CD4-positive, alpha-beta T cell treated with Interleukin-6 for 4 hours (primary cell): ENCODE data around the gene VPS45.
"Not testable (repeated sequence)": the region's sequence is repeated elsewhere in the genome, so short reads cannot be mapped to it uniquely, and the experiment has no call there.

ENCODE experiments used
- DNase-seq: peaks from one replicate; pipeline ENCODE4 v3.0.0-alpha.2; 2020; ENCODE audit warnings: mixed read lengths

VPS45 gene

GRCh38 chr1:150135400-150135799 lies 67.8 kb downstream of the VPS45 start:
- not testable (repeated sequence) for DNase-seq

- DNase-seq: no peak
Measured at GRCh38 chr1:150138044-150138443, 70.5 kb downstream of the VPS45 start.

- no peak for DNase-seq
Measured at GRCh38 chr1:150141452-150141851, 73.9 kb downstream of the VPS45 start.

GRCh38 chr1:150142083-150142482 lies 74.5 kb downstream of the VPS45 start:
- no peak for DNase-seq

GRCh38 chr1:150144606-150145005 lies 77.0 kb downstream of the VPS45 start:
- no peak for DNase-seq

GRCh38 chr1:150146016-150146415 lies 78.4 kb downstream of the VPS45 start:
- not testable (repeated sequence) for DNase-seq

GRCh38 chr1:150146849-150147542 lies 79.4 kb downstream of the VPS45 start:
- DNase-seq: no peak

- no peak for DNase-seq
Measured at GRCh38 chr1:150148837-150149270, 81.3 kb downstream of the VPS45 start.

GRCh38 chr1:150149271-150150132 lies 81.9 kb downstream of the VPS45 start, which contains the start of gene PLEKHO1:
Gene PLEKHO1 (plus strand): TSS chr1:150149916. CDS start chr1:150150258, 342 bp downstream.
- DNase-seq: peak; percentile 92

GRCh38 chr1:150150133-150151021 lies 82.8 kb downstream of the VPS45 start:
- DNase-seq: peak; percentile 45

- DNase-seq: peak; percentile 90
Measured at GRCh38 chr1:150151291-150152181, 84.0 kb downstream of the VPS45 start.

- DNase-seq: no peak
Measured at GRCh38 chr1:150152182-150152536, 84.6 kb downstream of the VPS45 start.

- DNase-seq: no peak
Measured at GRCh38 chr1:150152772-150153456, 85.3 kb downstream of the VPS45 start.

GRCh38 chr1:150154143-150154542 lies 86.6 kb downstream of the VPS45 start:
- DNase-seq: no peak

- DNase-seq: no peak
Measured at GRCh38 chr1:150155413-150156071, 88.0 kb downstream of the VPS45 start.

GRCh38 chr1:150156868-150157603 lies 89.5 kb downstream of the VPS45 start:
- DNase-seq: no peak

- no peak for DNase-seq
Measured at GRCh38 chr1:150159550-150159949, 92.0 kb downstream of the VPS45 start.

- no peak for DNase-seq
Measured at GRCh38 chr1:150160964-150161621, 93.5 kb downstream of the VPS45 start.
